ENCODE measurements around the gene RBMS2.

RBMS2 gene

DNA sequence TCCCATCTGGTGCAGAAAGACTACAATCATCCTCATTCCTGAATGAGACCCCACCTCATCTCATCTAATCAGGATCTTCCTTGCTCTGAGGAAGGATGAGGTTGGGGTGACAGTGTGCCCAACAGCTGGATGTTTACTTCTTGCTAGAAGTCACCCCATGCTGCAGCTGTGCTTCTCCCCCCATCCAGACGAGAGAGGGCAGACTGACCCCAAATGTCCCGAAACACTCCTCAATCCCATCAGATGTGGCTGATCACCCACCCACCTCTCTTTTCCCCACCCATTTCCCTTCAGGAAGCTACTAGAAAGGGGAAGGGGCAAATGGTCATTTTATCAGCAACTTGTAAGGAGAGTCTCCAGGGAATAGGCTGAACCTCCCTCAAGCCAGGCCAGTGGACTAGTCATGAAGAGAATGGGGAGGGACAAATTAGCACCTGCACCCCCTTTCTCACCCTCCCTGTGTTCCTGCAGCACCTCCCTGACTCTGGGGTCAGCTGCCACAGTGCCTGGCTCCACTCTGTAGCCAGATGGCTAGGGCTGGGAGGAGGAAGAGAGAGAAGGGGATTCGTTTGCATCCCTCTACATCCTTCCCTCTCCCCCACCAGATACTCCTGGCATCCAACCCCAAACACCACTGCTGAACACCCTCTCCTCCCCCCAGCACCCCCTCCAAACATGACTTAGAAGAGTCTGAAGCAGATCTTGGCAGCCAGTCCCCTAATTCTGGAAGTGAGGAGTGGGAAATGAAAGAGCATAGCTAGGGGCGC lies 111.3 kb downstream of the RBMS2 start:
- DNase-seq (ENCODE audit: low spot score in 2 of 2), result no peak
- Histone ChIP-seq H3K9me3 (no peaks in the 10 kb centered on the region), H3K4me3 (no peak overlapping the region), H3K36me3 (replicated peaks) (peaks cover 6% of the 10 kb centered on the region), H3K27me3 (ENCODE audit: low read depth) (no peaks in the 10 kb centered on the region), H3K4me1 (peaks cover 33% of the 10 kb centered on the region)
- in situ Hi-C loops (cut with MboI; ENCODE audit: low sequenced_read_pairs), result no loop called here

DNA sequence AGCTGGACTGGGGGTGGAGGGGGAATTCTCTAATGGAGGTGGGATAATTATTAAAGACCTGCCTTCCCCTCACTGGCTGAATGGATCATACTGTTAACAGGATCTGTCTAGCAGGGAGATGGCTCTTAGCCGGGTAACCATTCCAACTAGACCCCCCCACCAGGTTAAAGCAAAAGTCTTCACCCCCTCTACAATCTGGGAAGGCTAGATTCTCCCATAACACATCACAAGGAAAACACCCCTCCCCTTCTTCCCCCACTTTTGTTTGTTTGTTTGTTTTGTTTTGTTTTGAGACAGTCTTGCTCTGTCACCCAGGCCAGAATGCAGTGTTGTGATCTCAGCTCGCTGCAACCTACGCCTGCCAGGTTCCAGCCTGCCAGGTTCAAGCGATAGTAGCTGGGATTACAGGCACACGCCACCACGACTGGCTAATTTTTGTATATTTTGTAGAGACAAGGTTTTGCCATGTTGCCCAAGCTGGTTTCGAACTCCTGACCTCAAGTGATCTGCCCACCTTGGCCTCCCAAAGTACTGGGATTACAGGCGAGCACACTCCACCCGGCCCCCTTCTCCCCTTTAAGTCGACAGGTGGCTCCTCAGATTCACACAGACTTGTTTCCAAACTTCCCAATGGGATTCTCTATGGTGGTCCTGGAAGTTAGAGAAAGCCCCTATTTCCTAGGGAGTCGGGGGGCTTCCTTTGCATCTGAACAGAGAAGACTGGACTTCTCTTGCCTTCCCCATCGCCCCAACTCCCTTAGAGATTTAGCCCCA lies 112.0 kb downstream of the RBMS2 start:
- Histone ChIP-seq H3K4me1 (peaks cover 33% of the 10 kb centered on the region), H3K36me3 (replicated peaks) (peaks cover 13% of the 10 kb centered on the region), H3K4me3 (peak overlapping the region; percentile 67), H3K9me3 (no peaks in the 10 kb centered on the region), H3K27me3 (ENCODE audit: low read depth) (no peaks in the 10 kb centered on the region)
- no peak for DNase-seq (ENCODE audit: low spot score in 2 of 2)
- in situ Hi-C loops (cut with MboI; ENCODE audit: low sequenced_read_pairs), result no loop called here

DNA sequence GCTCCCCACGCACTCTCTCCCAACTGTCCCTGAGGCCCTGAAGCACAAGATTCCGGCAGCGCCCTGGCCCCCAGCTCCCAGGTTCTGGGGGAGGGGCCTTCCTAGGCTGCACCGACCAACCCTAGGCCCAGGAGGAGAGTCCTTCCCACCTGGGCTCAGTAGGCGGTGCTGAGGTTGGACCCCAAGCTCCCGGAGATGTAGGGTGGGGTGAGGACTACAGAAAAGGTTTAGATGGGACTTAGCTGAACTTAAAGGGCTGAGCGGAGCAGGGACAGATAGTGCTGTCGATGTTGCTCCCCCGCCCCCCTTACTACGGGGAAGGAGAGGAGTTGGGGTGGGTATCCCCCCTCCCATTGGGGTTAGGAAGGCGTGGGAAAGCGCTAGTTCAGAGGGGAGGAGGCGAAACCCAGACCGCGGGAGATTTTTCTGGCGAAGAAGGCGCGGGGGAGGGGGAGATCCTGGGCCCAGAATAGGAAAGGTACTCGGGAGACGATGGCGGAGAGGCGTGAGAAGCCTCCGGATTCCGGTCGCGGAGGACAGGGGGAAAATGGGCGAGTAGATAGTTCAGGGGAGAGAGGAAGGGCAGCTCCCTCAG lies 112.7 kb downstream of the RBMS2 start:
- peaks cover 20% of the 10 kb centered on the region for H3K36me3 ChIP-seq (replicated peaks)
- H3K4me1 ChIP-seq, result peaks cover 33% of the 10 kb centered on the region
- peak overlapping the region; percentile 67 for H3K4me3 ChIP-seq
- in situ Hi-C loops (cut with MboI; ENCODE audit: low sequenced_read_pairs), result no loop called here
- DNase-seq (ENCODE audit: low spot score in 2 of 2), result peak; percentile 46 to 83
- H3K27me3 ChIP-seq (ENCODE audit: low read depth), result no peaks in the 10 kb centered on the region
- H3K9me3 ChIP-seq, result no peaks in the 10 kb centered on the region

- peaks cover 28% of the 10 kb centered on the region for H3K36me3 ChIP-seq (replicated peaks)
- H3K27me3 ChIP-seq (ENCODE audit: low read depth), result no peaks in the 10 kb centered on the region
- H3K4me3 ChIP-seq, result peak overlapping the region; percentile 67
- no peaks in the 10 kb centered on the region for H3K9me3 ChIP-seq
- in situ Hi-C loops (cut with MboI; ENCODE audit: low sequenced_read_pairs), result no loop called here
- peaks cover 33% of the 10 kb centered on the region for H3K4me1 ChIP-seq
- DNase-seq (ENCODE audit: low spot score in 2 of 2), result peak; percentile 89 to 91
Observed at GRCh38 chr12:56634837-56635791, 113.5 kb downstream of the RBMS2 start.

DNA sequence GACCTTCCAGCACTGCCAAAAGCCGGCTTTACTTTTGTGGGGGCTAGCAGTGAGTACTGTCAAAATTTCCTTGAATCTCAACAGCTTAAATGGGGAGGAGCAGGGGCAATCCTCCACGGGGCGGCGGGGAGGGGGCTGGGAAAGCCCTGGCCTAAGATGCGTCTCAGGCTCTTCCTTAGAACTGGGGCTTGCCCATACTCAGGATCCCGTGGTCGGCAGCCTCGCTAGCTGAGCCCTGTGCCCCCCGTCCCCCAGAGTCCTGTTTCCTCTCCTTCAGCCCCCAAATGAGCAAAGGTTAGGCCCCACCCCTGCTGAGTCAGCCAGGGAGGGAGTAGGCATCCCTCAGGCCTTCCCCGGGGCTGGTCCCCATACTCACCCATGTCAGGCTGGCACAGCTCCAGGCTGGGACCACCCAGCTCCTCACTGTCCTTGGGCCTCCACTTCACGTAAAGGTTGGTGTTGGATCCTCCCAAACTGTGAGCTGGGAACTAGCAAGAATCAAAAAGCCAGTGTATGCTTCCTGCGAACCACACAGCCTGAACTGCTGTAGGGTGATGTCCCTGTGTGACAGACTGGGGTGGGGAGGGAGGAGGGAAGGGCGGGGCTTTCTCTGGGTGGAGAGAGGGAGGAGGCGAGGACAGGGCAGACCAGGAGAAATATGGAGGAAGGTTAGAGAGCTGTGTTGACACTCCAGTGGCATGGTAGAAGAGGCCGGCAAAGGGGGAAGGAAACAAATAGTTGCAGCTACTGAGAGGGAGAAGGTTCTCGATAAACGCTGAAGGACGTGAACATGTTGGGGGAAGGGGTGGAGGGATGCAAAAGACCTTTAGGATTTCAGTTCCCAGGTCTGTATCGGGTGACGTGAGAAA lies 114.4 kb downstream of the RBMS2 start:
- in situ Hi-C loops (cut with MboI; ENCODE audit: low sequenced_read_pairs), result no loop called here
- H3K9me3 ChIP-seq, result no peaks in the 10 kb centered on the region
- H3K27me3 ChIP-seq (ENCODE audit: low read depth), result no peaks in the 10 kb centered on the region
- H3K36me3 ChIP-seq (replicated peaks), result peaks cover 34% of the 10 kb centered on the region
- peak overlapping the region; percentile 67 for H3K4me3 ChIP-seq
- H3K4me1 ChIP-seq, result peaks cover 26% of the 10 kb centered on the region
- DNase-seq (ENCODE audit: low spot score in 2 of 2), result peak; percentile 94 to 97

GRCh38 chr12:56636675-56637540 lies 115.3 kb downstream of the RBMS2 start:
- Histone ChIP-seq H3K27me3 (ENCODE audit: low read depth) (no peaks in the 10 kb centered on the region), H3K36me3 (replicated peaks) (peaks cover 41% of the 10 kb centered on the region), H3K9me3 (no peaks in the 10 kb centered on the region), H3K4me1 (peaks cover 26% of the 10 kb centered on the region), H3K4me3 (peak overlapping the region; percentile 67)
- DNase-seq (ENCODE audit: low spot score in 2 of 2), result peak; percentile 100
- in situ Hi-C loops (cut with MboI; ENCODE audit: low sequenced_read_pairs), result no loop called here

DNA sequence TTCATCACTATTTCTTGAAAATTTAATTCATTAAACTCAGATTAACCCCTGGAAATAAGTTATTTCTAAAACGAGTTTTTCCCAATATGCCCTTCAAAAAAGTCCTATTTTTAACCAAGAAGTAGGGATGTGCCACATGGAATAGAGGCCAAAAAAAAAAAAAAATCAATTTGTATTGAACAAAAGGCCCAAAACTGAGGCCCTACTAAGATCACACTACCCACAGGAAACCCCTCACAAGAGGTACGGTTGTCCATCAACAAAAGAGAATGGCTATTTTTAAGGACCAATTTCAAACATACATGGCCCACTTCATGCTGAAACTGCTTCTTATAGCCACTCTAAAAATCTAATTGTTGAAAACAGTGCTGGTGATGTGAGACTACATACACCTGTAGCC lies 116.0 kb downstream of the RBMS2 start:
- H3K4me3 ChIP-seq, result no peak overlapping the region
- in situ Hi-C loops (cut with MboI; ENCODE audit: low sequenced_read_pairs), result no loop called here
- H3K9me3 ChIP-seq, result no peaks in the 10 kb centered on the region
- no peaks in the 10 kb centered on the region for H3K27me3 ChIP-seq (ENCODE audit: low read depth)
- H3K4me1 ChIP-seq, result peaks cover 20% of the 10 kb centered on the region
- DNase-seq (ENCODE audit: low spot score in 2 of 2), result no peak
- H3K36me3 ChIP-seq (replicated peaks), result peaks cover 48% of the 10 kb centered on the region

- DNase-seq (ENCODE audit: low spot score in 2 of 2), result no peak
- Histone ChIP-seq H3K36me3 (replicated peaks) (peaks cover 80% of the 10 kb centered on the region), H3K4me3 (no peak overlapping the region), H3K27me3 (ENCODE audit: low read depth) (no peaks in the 10 kb centered on the region), H3K4me1 (peaks cover 15% of the 10 kb centered on the region), H3K9me3 (no peaks in the 10 kb centered on the region)
- in situ Hi-C loops (cut with MboI; ENCODE audit: low sequenced_read_pairs), result no loop called here
Observed at GRCh38 chr12:56641219-56641618, 119.6 kb downstream of the RBMS2 start.

DNA sequence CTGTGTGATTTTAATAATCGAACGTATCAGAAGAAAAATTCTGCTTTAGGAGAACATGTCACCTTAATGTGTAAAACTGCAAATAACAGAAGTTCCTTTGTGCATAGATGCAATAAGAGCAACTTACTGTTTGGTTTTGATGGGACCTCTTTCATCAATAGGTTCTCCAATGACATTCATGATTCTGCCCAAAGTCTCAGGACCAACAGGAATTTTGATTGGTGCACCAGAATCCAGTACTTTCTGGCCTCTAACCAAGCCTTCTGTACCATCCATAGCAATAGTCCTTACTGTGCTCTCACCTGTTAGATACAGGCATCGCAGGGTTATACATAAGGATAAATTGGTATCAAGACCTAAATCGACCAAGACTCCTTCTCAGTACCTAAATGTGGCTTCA lies 123.0 kb downstream of the RBMS2 start:
- in situ Hi-C loops (cut with MboI; ENCODE audit: low sequenced_read_pairs), result no loop called here
- DNase-seq (ENCODE audit: low spot score in 2 of 2), result no peak
- Histone ChIP-seq H3K4me3 (peak overlapping the region; percentile 93), H3K4me1 (peaks cover 12% of the 10 kb centered on the region), H3K36me3 (replicated peaks) (peaks cover 59% of the 10 kb centered on the region), H3K9me3 (no peaks in the 10 kb centered on the region), H3K27me3 (ENCODE audit: low read depth) (no peaks in the 10 kb centered on the region)

GRCh38 chr12:56645201-56645716 lies 123.6 kb downstream of the RBMS2 start:
- H3K4me1 ChIP-seq, result peaks cover 12% of the 10 kb centered on the region
- in situ Hi-C loops (cut with MboI; ENCODE audit: low sequenced_read_pairs), result no loop called here
- peak overlapping the region; percentile 93 for H3K4me3 ChIP-seq
- H3K36me3 ChIP-seq (replicated peaks), result peaks cover 53% of the 10 kb centered on the region
- no peaks in the 10 kb centered on the region for H3K27me3 ChIP-seq (ENCODE audit: low read depth)
- no peak for DNase-seq (ENCODE audit: low spot score in 2 of 2)
- no peaks in the 10 kb centered on the region for H3K9me3 ChIP-seq
